GM13977 (cell line): ENCODE measurements around the gene SYT8.

ENCODE experiments used
- DNase-seq: peaks from one replicate; pipeline ENCODE4 v3.0.0; 2012; ENCODE audit warnings: low spot score
- CTCF ChIP-seq: IDR thresholded peaks from 2 replicates; pipeline ENCODE4 v1.5.1; 2012; ENCODE audit warnings: mild to moderate bottlenecking, control low read depth; ENCODE audit not compliant: insufficient read depth; ENCODE audit errors: extremely low read depth, missing control alignments
- in situ Hi-C: fragments of 300-500 bp; cut with MboI; formaldehyde crosslinking; loops from one replicate; pipeline ENCODE4 v1.12.0; 2022; ENCODE audit warnings: low sequenced_read_pairs, low pct_unique_long_range_greater_than_20kb, mixed read lengths, inconsistent platforms; ENCODE audit not compliant: unreplicated experiment

SYT8 gene

GRCh38 chr11:1854949-1855885 is 20.4 kb downstream of the SYT8 start:
- peak; percentile 92 for DNase-seq
- in situ Hi-C loops = no loop called here
- TF ChIP-seq CTCF = no peak

GRCh38 chr11:1855886-1856265 is 21.1 kb downstream of the SYT8 start:
- no peak for DNase-seq
- in situ Hi-C loops = no loop called here
- no peak for TF ChIP-seq CTCF

GRCh38 chr11:1856306-1857005 is 21.7 kb downstream of the SYT8 start:
- in situ Hi-C loops = no loop called here
- DNase-seq = no peak
- no peak for TF ChIP-seq CTCF

- no peak for DNase-seq
- TF ChIP-seq CTCF = no peak
- in situ Hi-C loops = no loop called here
These were observed 22.3 kb downstream of the SYT8 start for GRCh38 chr11:1857064-1857463.

GRCh38 chr11:1858154-1858553 is 23.4 kb downstream of the SYT8 start:
- DNase-seq = no peak
- in situ Hi-C loops = no loop called here
- TF ChIP-seq CTCF = no peak

- no peak for TF ChIP-seq CTCF
- in situ Hi-C loops = no loop called here
- DNase-seq = no peak
These were observed 23.8 kb downstream of the SYT8 start for GRCh38 chr11:1858576-1858975.
